ENCODE data around the gene OMD. TPM values are rescaled to one million over a fixed set of nuclear protein-coding genes. Genes with fewer than 3 reads are reported as not detected.

Gene OMD
- total and polyA plus RNA-seq, 9 of the 15 experiments (the other 6 are each of a cell fraction or from before 2014, with no cell fraction given) = 0.21 TPM; not detected in 8

- no peaks in the 10 kb centered on the region for H3K4me1 ChIP-seq (replicated peaks in 1 of 2; ENCODE audit: control insufficient read depth in 2 of 2, insufficient read depth in 2 of 2, low read length in 2 of 2)
- no peaks in the 10 kb centered on the region for H4K20me1 ChIP-seq (replicated peaks; ENCODE audit: control insufficient read depth, insufficient read depth, low read length)
- WGBS (ENCODE audit: insufficient coverage, low coverage, missing lambda C conversion rate) = 31% methylated on average over 1 of the region's 1 CpG
- H3K27me3 ChIP-seq (ENCODE audit: control insufficient read depth in 2 of 2, insufficient read depth in 2 of 2, low read length in 2 of 2) = no peaks in the 10 kb centered on the region
- no peak for ATAC-seq
- H3K4me3 ChIP-seq = no peak overlapping the region
- no peaks in the 10 kb centered on the region for H3K36me3 ChIP-seq (ENCODE audit: control insufficient read depth, insufficient read depth, low read length)
- DNase-seq (ENCODE audit: extremely low read depth in 1 of 4, low spot score in 3 of 4) = no peak
- intact Hi-C loops (cut with micrococcal nuclease) (loop anchor here (5.0 to 10.0 kb wide), 2 partner anchors 80 to 108 kb away; partner anchors contain the start of genes CENPP and NOL8), in situ Hi-C loops (cut with MboI) (loop anchor here (10.0 kb wide), 1 partner anchor 300 kb away; no protein-coding TSS in a partner anchor)
- H3K9me3 ChIP-seq (replicated peaks; ENCODE audit: control insufficient read depth, insufficient read depth, low read depth, low read length) = no peaks in the 10 kb centered on the region
- H3K27ac ChIP-seq (ENCODE audit: extremely low read depth, low read depth, low read length) = no peak overlapping the region
- H3K9me1 ChIP-seq (ENCODE audit: control insufficient read depth, insufficient read depth, low read length) = no peaks in the 10 kb centered on the region
- no peak overlapping the region for H2AFZ ChIP-seq (ENCODE audit: low read depth, low read length)
- H3K79me2 ChIP-seq (ENCODE audit: control insufficient read depth, insufficient read depth, low read length) = no peaks in the 10 kb centered on the region
- no peak for FAIRE-seq
- H3K9ac ChIP-seq (ENCODE audit: insufficient read depth in 1 of 2, low read depth in 2 of 2, low read length in 2 of 2) = no peak overlapping the region
- CTCF ChIA-PET (ENCODE audit: low intra/inter-chr PET ratio) = no interaction called here
- no peak overlapping the region for H3K4me2 ChIP-seq (ENCODE audit: insufficient read depth, low read length)
- BruUV-seq (replicated peaks) = no TSS peak
- POLR2A ChIA-PET = no interaction called here
- TF ChIP-seq MAFF (IDR thresholded peaks at IDR 0.05; ENCODE audit: low read length) (no peak), CBX5 (IDR thresholded peaks at IDR 0.05; ENCODE audit: borderline replicate concordance, low read depth) (no peak), ZBTB40 (IDR thresholded peaks at IDR 0.05) (no peak), ZBTB40 (CRISPR knock-in tag; IDR thresholded peaks at IDR 0.05) (no peak), SMC3 (conservative IDR thresholded peaks at IDR 0.05; ENCODE audit: insufficient read depth, low read depth, low read length) (no peak), ZNF407 (IDR thresholded peaks at IDR 0.05; ENCODE audit: low read depth) (no peak)
Measured at GRCh38 chr9:92435263-92435662, 11.0 kb upstream of the OMD start.
